WTC11 (cell line): ENCODE results near the gene CAPRIN1. TPM values are rescaled to one million over a fixed set of nuclear protein-coding genes. Genes with fewer than 3 reads are reported as not detected.
A peak's percentile ranks its signal among the peaks of the same experiment; 100 is the strongest.

Experiments
- ATAC-seq: fragments of 200-7000 bp; cut with Tn5 transposase; 2 replicates; pipeline ENCODE4 v1.10.0; 2021; ENCODE audit warnings: mild to moderate bottlenecking, moderate library complexity
- CTCF ChIA-PET: fragments of 300-600 bp; sonication (Branson Sonifier 250); formaldehyde crosslinking; loops from one replicate; lab custom pipeline; 2021; ENCODE audit warnings: antibody characterized with exemption; lab: Charles Lee
- POLR2A ChIA-PET: fragments of 350-600 bp; sonication (Branson Sonifier 250); formaldehyde crosslinking; loops from one replicate; lab custom pipeline; 2021; ENCODE audit warnings: antibody characterized with exemption; lab: Charles Lee
- DNase-seq: peaks from one replicate; pipeline ENCODE4 v3.0.0; 2021; ENCODE audit warnings: low spot score
- H3K27ac Mint-ChIP-seq: 2 replicates; pipeline ENCODE4 v1.8.0; 2021; ENCODE audit warnings: mixed read lengths
- H3K27me3 Mint-ChIP-seq: 2 replicates; pipeline ENCODE4 v1.8.0; 2021; ENCODE audit warnings: low read depth, mild to moderate bottlenecking, moderate library complexity, mixed read lengths
- H3K36me3 Mint-ChIP-seq: 2 replicates; pipeline ENCODE4 v1.8.0; 2021; ENCODE audit warnings: mixed read lengths
- H3K4me1 Mint-ChIP-seq: 2 replicates; pipeline ENCODE4 v1.8.0; 2022; ENCODE audit warnings: mixed read lengths
- H3K4me3 Mint-ChIP-seq: 2 replicates; pipeline ENCODE4 v1.8.0; 2021; ENCODE audit warnings: mild to moderate bottlenecking, moderate library complexity, mixed read lengths
- H3K9me3 Mint-ChIP-seq: 2 replicates; pipeline ENCODE4 v1.8.0; 2021; ENCODE audit warnings: mixed read lengths
- CREM ChIP-seq: sonication (generic); formaldehyde crosslinking; IDR thresholded peaks from 2 replicates; pipeline ENCODE4 v1.8.1; 2022; ENCODE audit warnings: mild to moderate bottlenecking, missing genetic modification reagents, moderate library complexity
- ELF4 ChIP-seq: sonication (generic); formaldehyde crosslinking; IDR thresholded peaks from 2 replicates; pipeline ENCODE4 v1.8.1; 2022; ENCODE audit warnings: low read depth, mild to moderate bottlenecking, moderate library complexity, missing genetic modification reagents
- EMX1 ChIP-seq: fragments of 250-450 bp; sonication (Bioruptor Pico); IDR thresholded peaks from 2 replicates; pipeline ENCODE4 v1.8.0; 2021; ENCODE audit warnings: mild to moderate bottlenecking
- ESRRA ChIP-seq: sonication (generic); formaldehyde crosslinking; IDR thresholded peaks from 2 replicates; pipeline ENCODE4 v1.8.1; 2022; ENCODE audit warnings: mild to moderate bottlenecking, missing genetic modification reagents, borderline replicate concordance
- ETV6 ChIP-seq: sonication (generic); formaldehyde crosslinking; IDR thresholded peaks from 2 replicates; pipeline ENCODE4 v1.8.1; 2022; ENCODE audit warnings: mild to moderate bottlenecking, missing genetic modification reagents
- FOXP1 ChIP-seq: sonication (generic); formaldehyde crosslinking; IDR thresholded peaks from 2 replicates; pipeline ENCODE4 v1.8.0; 2022; ENCODE audit warnings: missing genetic modification reagents, mild to moderate bottlenecking, moderate library complexity, borderline replicate concordance
- GABPB1 ChIP-seq: sonication (generic); formaldehyde crosslinking; IDR thresholded peaks from 2 replicates; pipeline ENCODE4 v1.8.1; 2023; ENCODE audit warnings: mild to moderate bottlenecking, missing genetic modification reagents
- NR2C2 ChIP-seq: sonication (generic); formaldehyde crosslinking; IDR thresholded peaks from 2 replicates; pipeline ENCODE4 v1.8.0; 2022; ENCODE audit warnings: mild to moderate bottlenecking, missing genetic modification reagents
- NR3C1 ChIP-seq: sonication (generic); formaldehyde crosslinking; conservative IDR thresholded peaks from 2 replicates; pipeline ENCODE4 v1.8.1; 2023; ENCODE audit warnings: low read depth, mild to moderate bottlenecking, missing genetic modification reagents
- OVOL2 ChIP-seq: fragments of 250-450 bp; sonication (Bioruptor Pico); IDR thresholded peaks from 2 replicates; pipeline ENCODE4 v1.9.0; 2021; ENCODE audit warnings: mild to moderate bottlenecking, borderline replicate concordance
- PRRX2 ChIP-seq: fragments of 250-450 bp; sonication (Bioruptor Pico); IDR thresholded peaks from 2 replicates; pipeline ENCODE4 v1.8.0; 2021; ENCODE audit warnings: mild to moderate bottlenecking
- SMAD3 ChIP-seq: sonication (generic); formaldehyde crosslinking; IDR thresholded peaks from 2 replicates; pipeline ENCODE4 v1.8.0; 2022; ENCODE audit warnings: missing genetic modification reagents, mild to moderate bottlenecking, borderline replicate concordance
- SMAD4 ChIP-seq: sonication (generic); formaldehyde crosslinking; IDR thresholded peaks from 2 replicates; pipeline ENCODE4 v1.8.0; 2022; ENCODE audit warnings: mild to moderate bottlenecking, missing genetic modification reagents
- total RNA-seq: library from RNA; stranded (reverse); gene quantifications from 3 replicates; pipeline ENCODE4 v1.2.3, GENCODE V29; 2021
- TF ChIP-seq, protein P1 (sequence below): sonication (generic); formaldehyde crosslinking; IDR thresholded peaks from 2 replicates; pipeline ENCODE4 v1.8.0; 2022; ENCODE audit warnings: mild to moderate bottlenecking, missing genetic modification reagents
- TF ChIP-seq, protein P2 (sequence below): sonication (generic); formaldehyde crosslinking; IDR thresholded peaks from 2 replicates; pipeline ENCODE4 v1.8.1; 2023; ENCODE audit warnings: mild to moderate bottlenecking, moderate library complexity, missing genetic modification reagents
- TF ChIP-seq, protein P3 (sequence below): sonication (generic); formaldehyde crosslinking; IDR thresholded peaks from 2 replicates; pipeline ENCODE4 v1.8.1; 2022; ENCODE audit warnings: mild to moderate bottlenecking, moderate library complexity, missing genetic modification reagents
- TF ChIP-seq, protein P4 (sequence below): sonication (generic); formaldehyde crosslinking; IDR thresholded peaks from 2 replicates; pipeline ENCODE4 v1.8.0; 2023; ENCODE audit warnings: mild to moderate bottlenecking, missing genetic modification reagents
- TF ChIP-seq, protein P5 (sequence below): sonication (generic); formaldehyde crosslinking; IDR thresholded peaks from 2 replicates; pipeline ENCODE4 v1.8.1; 2022; ENCODE audit warnings: low read depth, missing genetic modification reagents, borderline replicate concordance
- TF ChIP-seq, protein P6 (sequence below): fragments of 200-600 bp; IDR thresholded peaks from 2 replicates; pipeline ENCODE4 v1.8.0; 2022; ENCODE audit warnings: antibody characterized with exemption
- TF ChIP-seq, protein P7 (sequence below): sonication (generic); formaldehyde crosslinking; IDR thresholded peaks from 2 replicates; pipeline ENCODE4 v1.8.1; 2023; ENCODE audit warnings: mild to moderate bottlenecking, missing genetic modification reagents

The CAPRIN1 gene
- total RNA-seq, 1 experiment from 2014 or later, result 288 TPM

GRCh38 chr11:34052036-34052607 lies 591 bp downstream of the CAPRIN1 start (continued):
- TF ChIP-seq, protein P1, sequence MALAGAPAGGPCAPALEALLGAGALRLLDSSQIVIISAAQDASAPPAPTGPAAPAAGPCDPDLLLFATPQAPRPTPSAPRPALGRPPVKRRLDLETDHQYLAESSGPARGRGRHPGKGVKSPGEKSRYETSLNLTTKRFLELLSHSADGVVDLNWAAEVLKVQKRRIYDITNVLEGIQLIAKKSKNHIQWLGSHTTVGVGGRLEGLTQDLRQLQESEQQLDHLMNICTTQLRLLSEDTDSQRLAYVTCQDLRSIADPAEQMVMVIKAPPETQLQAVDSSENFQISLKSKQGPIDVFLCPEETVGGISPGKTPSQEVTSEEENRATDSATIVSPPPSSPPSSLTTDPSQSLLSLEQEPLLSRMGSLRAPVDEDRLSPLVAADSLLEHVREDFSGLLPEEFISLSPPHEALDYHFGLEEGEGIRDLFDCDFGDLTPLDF, result no peak
- TF ChIP-seq ELF4 (CRISPR knock-in tag), result no peak
- TF ChIP-seq NR3C1 (CRISPR knock-in tag), result no peak
- peak; percentile 73 for TF ChIP-seq ETV6 (CRISPR knock-in tag)
- TF ChIP-seq GABPB1 (CRISPR knock-in tag), result 0 out of 2 replicates have a peak, but pooled peaks have one; percentile 11
- TF ChIP-seq, protein P2, sequence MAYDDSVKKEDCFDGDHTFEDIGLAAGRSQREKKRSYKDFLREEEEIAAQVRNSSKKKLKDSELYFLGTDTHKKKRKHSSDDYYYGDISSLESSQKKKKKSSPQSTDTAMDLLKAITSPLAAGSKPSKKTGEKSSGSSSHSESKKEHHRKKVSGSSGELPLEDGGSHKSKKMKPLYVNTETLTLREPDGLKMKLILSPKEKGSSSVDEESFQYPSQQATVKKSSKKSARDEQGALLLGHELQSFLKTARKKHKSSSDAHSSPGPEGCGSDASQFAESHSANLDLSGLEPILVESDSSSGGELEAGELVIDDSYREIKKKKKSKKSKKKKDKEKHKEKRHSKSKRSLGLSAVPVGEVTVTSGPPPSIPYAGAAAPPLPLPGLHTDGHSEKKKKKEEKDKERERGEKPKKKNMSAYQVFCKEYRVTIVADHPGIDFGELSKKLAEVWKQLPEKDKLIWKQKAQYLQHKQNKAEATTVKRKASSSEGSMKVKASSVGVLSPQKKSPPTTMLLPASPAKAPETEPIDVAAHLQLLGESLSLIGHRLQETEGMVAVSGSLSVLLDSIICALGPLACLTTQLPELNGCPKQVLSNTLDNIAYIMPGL (CRISPR knock-in tag), result peak; percentile 24; the same call in 1 of the 2 replicates
- TF ChIP-seq, protein P3, sequence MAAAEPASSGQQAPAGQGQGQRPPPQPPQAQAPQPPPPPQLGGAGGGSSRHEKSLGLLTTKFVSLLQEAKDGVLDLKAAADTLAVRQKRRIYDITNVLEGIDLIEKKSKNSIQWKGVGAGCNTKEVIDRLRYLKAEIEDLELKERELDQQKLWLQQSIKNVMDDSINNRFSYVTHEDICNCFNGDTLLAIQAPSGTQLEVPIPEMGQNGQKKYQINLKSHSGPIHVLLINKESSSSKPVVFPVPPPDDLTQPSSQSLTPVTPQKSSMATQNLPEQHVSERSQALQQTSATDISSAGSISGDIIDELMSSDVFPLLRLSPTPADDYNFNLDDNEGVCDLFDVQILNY (CRISPR knock-in tag), result peak; percentile 36; the same call in 1 of the 2 replicates
- no peak for TF ChIP-seq SMAD4 (CRISPR knock-in tag)
- TF ChIP-seq SMAD3 (CRISPR knock-in tag), result no peak

DNA sequence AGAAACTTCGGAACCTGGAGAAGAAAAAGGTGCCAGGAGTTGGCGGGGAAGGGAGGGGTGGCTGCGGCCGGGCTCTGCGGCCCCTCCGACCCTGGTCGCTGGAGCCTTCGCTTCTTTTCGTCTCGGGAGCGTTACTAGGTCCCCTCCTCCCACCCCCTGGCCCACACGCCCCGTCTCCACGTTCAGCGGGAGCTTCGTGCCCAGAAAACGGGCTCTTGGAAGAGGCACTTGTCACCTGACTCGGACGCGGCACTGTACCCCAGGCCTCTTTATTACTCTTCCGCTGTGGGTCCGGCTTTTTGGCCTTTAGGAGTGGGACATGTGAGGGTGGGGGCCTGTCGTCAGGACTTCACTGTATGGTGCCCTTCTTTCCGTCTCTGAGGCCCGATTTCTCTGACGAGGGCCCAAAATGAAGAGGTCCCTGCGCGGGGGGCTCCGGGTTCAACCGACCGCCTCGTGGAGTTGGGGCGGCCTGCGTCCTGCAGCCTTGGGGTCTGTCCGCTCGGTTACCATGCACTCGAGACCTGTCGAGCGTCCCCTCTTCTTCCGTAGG lies 1.2 kb downstream of the CAPRIN1 start:
- ATAC-seq (no peak), DNase-seq (no peak)
- H3K27me3 Mint-ChIP-seq, result peaks cover 3% of the 10 kb centered on the region; the same call in 1 of the 2 replicates
- peak overlapping the region; percentile 98 for H3K27ac Mint-ChIP-seq
- peaks cover 26% of the 10 kb centered on the region for H3K36me3 Mint-ChIP-seq
- ChIA-PET CTCF (no interaction called here), POLR2A (interaction anchor here (0.6 kb wide), 1 partner anchor 32 kb away, joined by 6 read pairs; no protein-coding TSS in a partner anchor)
- peak overlapping the region; percentile 98 for H3K4me3 Mint-ChIP-seq
- TF ChIP-seq FOXP1 (0 out of 2 replicates have a peak, but pooled peaks have one; percentile 3), ESRRA (no peak)
- H3K4me1 Mint-ChIP-seq, result peaks cover 46% of the 10 kb centered on the region
- H3K9me3 Mint-ChIP-seq, result no peaks in the 10 kb centered on the region

- H3K9me3 Mint-ChIP-seq, result no peaks in the 10 kb centered on the region
- peaks cover 26% of the 10 kb centered on the region for H3K36me3 Mint-ChIP-seq
- ATAC-seq (peak; percentile 33), DNase-seq (peak; percentile 66)
- peaks cover 3% of the 10 kb centered on the region; the same call in 1 of the 2 replicates for H3K27me3 Mint-ChIP-seq
- peaks cover 48% of the 10 kb centered on the region for H3K4me1 Mint-ChIP-seq
- H3K4me3 Mint-ChIP-seq, result peak overlapping the region; percentile 98
- CTCF ChIA-PET, result no interaction called here
- POLR2A ChIA-PET, result interaction anchor here (0.6 kb wide), 1 partner anchor 32 kb away, joined by 6 read pairs; no protein-coding TSS in a partner anchor
- H3K27ac Mint-ChIP-seq, result peak overlapping the region; percentile 98
- TF ChIP-seq NR2C2, result no peak
- no peak for TF ChIP-seq ELF4 (CRISPR knock-in tag)
- TF ChIP-seq, protein P4, sequence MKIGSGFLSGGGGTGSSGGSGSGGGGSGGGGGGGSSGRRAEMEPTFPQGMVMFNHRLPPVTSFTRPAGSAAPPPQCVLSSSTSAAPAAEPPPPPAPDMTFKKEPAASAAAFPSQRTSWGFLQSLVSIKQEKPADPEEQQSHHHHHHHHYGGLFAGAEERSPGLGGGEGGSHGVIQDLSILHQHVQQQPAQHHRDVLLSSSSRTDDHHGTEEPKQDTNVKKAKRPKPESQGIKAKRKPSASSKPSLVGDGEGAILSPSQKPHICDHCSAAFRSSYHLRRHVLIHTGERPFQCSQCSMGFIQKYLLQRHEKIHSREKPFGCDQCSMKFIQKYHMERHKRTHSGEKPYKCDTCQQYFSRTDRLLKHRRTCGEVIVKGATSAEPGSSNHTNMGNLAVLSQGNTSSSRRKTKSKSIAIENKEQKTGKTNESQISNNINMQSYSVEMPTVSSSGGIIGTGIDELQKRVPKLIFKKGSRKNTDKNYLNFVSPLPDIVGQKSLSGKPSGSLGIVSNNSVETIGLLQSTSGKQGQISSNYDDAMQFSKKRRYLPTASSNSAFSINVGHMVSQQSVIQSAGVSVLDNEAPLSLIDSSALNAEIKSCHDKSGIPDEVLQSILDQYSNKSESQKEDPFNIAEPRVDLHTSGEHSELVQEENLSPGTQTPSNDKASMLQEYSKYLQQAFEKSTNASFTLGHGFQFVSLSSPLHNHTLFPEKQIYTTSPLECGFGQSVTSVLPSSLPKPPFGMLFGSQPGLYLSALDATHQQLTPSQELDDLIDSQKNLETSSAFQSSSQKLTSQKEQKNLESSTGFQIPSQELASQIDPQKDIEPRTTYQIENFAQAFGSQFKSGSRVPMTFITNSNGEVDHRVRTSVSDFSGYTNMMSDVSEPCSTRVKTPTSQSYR (CRISPR knock-in tag), result 0 out of 2 replicates have a peak, but pooled peaks have one; percentile 50
- TF ChIP-seq PRRX2 (CRISPR knock-in tag), result no peak
- TF ChIP-seq, protein P5, sequence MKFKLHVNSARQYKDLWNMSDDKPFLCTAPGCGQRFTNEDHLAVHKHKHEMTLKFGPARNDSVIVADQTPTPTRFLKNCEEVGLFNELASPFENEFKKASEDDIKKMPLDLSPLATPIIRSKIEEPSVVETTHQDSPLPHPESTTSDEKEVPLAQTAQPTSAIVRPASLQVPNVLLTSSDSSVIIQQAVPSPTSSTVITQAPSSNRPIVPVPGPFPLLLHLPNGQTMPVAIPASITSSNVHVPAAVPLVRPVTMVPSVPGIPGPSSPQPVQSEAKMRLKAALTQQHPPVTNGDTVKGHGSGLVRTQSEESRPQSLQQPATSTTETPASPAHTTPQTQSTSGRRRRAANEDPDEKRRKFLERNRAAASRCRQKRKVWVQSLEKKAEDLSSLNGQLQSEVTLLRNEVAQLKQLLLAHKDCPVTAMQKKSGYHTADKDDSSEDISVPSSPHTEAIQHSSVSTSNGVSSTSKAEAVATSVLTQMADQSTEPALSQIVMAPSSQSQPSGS, result no peak
- TF ChIP-seq, protein P6, sequence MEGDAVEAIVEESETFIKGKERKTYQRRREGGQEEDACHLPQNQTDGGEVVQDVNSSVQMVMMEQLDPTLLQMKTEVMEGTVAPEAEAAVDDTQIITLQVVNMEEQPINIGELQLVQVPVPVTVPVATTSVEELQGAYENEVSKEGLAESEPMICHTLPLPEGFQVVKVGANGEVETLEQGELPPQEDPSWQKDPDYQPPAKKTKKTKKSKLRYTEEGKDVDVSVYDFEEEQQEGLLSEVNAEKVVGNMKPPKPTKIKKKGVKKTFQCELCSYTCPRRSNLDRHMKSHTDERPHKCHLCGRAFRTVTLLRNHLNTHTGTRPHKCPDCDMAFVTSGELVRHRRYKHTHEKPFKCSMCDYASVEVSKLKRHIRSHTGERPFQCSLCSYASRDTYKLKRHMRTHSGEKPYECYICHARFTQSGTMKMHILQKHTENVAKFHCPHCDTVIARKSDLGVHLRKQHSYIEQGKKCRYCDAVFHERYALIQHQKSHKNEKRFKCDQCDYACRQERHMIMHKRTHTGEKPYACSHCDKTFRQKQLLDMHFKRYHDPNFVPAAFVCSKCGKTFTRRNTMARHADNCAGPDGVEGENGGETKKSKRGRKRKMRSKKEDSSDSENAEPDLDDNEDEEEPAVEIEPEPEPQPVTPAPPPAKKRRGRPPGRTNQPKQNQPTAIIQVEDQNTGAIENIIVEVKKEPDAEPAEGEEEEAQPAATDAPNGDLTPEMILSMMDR, result no peak
- TF ChIP-seq EMX1 (CRISPR knock-in tag), result no peak
- no peak for TF ChIP-seq CREM (CRISPR knock-in tag)
- no peak for TF ChIP-seq OVOL2 (CRISPR knock-in tag)
- TF ChIP-seq, protein P7, sequence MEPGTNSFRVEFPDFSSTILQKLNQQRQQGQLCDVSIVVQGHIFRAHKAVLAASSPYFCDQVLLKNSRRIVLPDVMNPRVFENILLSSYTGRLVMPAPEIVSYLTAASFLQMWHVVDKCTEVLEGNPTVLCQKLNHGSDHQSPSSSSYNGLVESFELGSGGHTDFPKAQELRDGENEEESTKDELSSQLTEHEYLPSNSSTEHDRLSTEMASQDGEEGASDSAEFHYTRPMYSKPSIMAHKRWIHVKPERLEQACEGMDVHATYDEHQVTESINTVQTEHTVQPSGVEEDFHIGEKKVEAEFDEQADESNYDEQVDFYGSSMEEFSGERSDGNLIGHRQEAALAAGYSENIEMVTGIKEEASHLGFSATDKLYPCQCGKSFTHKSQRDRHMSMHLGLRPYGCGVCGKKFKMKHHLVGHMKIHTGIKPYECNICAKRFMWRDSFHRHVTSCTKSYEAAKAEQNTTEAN (CRISPR knock-in tag), result no peak
Measured at GRCh38 chr11:34053161-34053686, 1.7 kb downstream of the CAPRIN1 start.
